ENCODE data around the gene GABRB3.

DNA sequence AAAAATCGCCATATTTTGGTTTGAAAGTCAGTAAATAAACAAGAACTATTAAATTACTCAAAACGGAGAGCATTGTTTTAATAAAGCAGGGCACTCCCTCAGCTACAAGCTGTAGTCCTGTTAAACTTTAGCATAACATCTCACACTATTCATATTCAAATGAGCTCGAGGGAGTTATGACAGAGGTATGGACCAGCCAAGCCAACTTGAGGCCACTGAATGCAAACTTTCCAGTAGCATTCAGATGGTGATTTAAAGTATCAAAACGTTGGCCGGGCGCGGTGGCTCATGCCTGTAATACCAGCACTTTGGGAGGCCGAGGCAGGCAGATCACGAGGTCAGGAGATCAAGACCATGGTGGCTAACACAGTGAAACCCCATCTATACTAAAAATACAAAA lies 132.9 kb downstream of the GABRB3 start:
- TF ChIP-seq, protein P1, sequence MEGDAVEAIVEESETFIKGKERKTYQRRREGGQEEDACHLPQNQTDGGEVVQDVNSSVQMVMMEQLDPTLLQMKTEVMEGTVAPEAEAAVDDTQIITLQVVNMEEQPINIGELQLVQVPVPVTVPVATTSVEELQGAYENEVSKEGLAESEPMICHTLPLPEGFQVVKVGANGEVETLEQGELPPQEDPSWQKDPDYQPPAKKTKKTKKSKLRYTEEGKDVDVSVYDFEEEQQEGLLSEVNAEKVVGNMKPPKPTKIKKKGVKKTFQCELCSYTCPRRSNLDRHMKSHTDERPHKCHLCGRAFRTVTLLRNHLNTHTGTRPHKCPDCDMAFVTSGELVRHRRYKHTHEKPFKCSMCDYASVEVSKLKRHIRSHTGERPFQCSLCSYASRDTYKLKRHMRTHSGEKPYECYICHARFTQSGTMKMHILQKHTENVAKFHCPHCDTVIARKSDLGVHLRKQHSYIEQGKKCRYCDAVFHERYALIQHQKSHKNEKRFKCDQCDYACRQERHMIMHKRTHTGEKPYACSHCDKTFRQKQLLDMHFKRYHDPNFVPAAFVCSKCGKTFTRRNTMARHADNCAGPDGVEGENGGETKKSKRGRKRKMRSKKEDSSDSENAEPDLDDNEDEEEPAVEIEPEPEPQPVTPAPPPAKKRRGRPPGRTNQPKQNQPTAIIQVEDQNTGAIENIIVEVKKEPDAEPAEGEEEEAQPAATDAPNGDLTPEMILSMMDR (conservative IDR thresholded peaks at IDR 0.05 in 1 of 2, IDR thresholded peaks at IDR 0.05 in 1 of 2; ENCODE audit: extremely low read depth in 1 of 2, insufficient read depth in 1 of 2, low read depth in 1 of 2, low read length in 2 of 2), result no peak
- TF ChIP-seq EZH2 (IDR thresholded peaks at IDR 0.05; ENCODE audit: borderline replicate concordance, low read length), result no peak
